GM19452 (cell line): ENCODE results near the gene PRKD1.

Source experiments
- ATAC-seq: cut with Tn5 transposase; IDR thresholded peaks from one replicate; pipeline ENCODE4 v1.9.1; 2021; ENCODE audit not compliant: unreplicated experiment

PRKD1 gene

GRCh38 chr14:29630566-29631160 lies 297.0 kb downstream of the PRKD1 start:
- no peak for ATAC-seq

DNA sequence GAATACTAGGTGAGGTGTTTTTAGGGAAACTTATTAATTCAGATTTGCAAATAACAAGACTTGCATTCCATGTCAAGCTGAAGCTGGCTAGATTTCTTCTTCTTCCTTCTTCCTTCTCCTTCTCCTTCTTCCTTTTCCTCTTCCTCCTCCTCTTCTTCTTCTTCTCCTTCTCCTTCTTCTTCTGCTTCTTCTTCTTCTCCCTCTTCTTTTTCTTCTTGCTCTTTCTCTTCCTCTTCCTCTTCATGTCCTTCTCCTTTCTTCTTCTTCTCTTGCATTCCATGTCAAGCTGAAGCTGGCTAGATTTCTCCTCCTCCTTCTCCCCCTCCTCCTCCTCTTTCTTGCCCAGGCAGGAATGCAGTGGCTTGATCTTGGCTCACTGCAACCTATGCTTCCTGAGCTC lies 297.8 kb downstream of the PRKD1 start:
- no peak for ATAC-seq

GRCh38 chr14:29627137-29627536 lies 300.5 kb downstream of the PRKD1 start:
- no peak for ATAC-seq

GRCh38 chr14:29618323-29619067 lies 309.2 kb downstream of the PRKD1 start:
- ATAC-seq = no peak

DNA sequence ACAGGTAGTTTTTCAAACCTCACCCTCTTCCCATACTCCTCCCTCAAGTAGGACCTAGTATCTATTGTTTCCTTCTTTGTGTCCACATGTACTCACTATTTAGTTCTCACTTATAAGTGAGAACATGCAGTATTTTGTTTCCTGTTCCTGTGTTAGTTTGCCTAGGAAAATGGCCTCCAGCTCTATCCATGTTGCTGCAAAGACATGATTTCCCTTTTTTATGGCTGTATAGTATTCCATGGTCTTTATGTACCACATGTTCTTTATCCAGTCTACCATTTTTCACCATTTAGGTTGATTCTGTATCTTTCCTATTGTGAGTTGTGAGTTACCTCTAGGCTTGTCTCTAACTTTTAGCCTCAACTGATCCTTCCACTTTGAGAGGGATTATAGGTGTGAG lies 310.7 kb downstream of the PRKD1 start:
- no peak for ATAC-seq

DNA sequence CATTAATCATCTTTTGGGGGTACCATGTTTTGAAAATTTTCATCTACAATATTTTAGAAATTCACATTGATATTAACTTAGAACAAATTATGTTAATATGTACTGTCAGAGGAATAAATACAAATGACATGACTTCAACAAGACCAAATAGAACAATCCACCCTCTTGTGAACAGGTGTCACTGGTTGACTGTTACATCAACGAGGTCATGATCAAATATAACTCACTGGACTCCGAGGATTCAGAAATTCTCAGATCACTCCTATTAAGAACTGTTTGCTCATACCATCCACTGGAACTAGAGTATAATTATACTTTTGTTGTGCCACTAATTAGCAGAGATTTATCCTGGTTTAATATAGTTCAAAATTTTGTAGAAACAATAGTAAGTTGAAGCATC lies 318.8 kb downstream of the PRKD1 start:
- no peak for ATAC-seq

DNA sequence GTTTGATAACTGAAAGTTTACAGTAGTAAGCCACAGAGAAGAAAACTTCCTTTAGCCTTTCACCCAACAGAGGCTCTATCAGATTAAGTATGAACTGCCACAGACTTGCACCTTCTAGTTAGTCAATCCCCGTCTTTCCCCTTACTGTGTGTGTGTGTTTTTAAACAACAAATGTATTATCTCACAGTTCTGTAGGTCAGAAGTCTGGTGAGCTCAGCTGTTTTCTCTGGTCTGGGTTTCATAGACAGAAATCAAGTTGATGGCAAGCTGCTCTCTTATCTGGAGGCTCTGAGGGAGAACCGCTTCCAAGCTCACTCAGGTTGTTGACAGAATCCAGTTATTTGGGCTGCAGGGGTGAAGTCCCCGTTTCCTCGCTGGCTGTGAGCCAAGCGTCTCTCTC lies 320.5 kb downstream of the PRKD1 start:
- ATAC-seq = no peak

- no peak for ATAC-seq
These were observed 324.0 kb downstream of the PRKD1 start for GRCh38 chr14:29603696-29604095.

DNA sequence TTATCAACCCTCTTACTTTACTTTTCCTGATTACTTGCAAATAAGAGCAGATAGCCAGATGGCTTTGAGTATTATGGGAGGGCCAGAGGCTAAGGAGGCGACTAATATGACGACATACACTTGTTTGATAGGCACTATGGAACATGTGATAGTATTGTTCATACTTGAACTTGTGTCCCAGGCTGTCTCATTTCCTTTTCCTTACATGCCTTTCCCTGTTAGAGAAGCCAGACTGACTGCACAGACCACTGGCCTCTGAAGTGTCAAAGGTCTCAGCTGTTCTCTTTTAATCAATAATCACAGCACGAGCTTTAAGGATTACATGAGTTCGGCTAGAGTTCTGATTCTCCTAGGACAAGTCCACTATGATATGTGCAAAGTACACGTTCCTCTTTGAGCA lies 326.0 kb downstream of the PRKD1 start:
- no peak for ATAC-seq

DNA sequence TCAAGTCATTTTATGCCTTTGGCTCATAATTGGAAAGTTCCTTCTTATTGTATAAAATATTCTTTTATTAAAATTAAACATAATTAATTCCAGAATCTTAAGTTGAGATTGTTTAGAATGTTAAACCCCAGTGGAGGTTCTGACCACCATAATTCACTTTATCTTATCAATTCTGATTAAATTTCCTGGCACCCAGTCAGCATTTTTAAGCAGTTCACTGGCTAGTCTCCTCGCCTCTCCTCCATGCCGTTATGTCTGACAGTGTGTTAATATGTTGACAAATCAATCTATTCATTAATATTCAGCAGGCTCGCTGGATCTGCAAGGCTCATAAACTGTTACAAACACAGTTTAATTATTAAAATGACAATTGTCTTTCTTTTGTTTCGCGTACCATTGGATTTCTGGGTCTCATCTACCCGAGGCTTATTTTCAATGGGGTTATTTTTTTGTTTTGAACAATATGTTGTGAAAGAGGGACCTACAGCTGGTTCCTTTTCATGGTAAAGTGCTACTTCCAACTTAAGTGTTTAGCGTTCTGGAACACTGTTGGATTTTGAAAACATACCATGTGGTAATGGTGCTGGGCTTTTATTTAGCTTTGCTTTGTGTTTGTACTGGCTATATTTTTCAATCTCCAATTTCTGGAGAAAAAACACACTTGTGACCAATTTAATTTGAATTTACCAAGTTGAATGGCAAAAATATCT lies 339.7 kb downstream of the PRKD1 start:
- ATAC-seq = no peak

DNA sequence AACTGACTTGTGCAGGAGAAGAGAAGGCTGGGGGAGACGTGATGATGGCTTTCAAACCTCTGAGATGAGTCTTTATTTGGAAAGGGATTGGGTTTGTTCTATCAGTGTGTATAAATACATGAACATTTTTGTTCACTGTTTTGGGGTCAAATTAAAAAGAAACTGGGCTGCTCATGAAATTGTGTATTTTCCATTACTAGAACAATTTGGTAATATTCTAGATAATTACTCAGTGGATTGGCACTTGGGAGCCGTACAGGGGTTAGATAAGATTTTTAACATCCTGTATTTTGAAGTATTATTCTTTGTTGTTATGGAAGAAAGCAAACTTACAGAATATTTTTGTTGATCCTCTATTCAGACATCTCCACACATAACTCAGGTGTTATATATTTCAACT lies 340.6 kb downstream of the PRKD1 start:
- ATAC-seq = no peak

DNA sequence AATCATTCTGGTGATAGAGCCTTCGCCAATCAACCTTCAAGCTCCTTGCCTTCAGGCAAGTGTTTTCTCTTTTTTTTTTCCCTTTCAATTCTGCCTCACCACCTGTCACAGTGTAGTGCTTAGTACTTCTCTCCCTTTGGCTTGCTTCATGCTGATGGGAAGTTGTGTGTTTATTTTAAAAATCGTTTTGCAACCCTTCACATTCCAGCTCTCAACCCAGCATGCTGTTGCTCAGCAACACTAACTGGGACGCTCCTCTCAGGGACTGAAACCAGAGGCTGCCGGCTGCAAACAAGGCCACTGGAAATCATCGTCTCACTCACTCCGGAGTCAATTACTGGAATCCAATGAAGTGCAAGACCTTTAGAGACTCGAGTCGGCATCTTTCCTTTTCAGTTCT lies 342.7 kb downstream of the PRKD1 start:
- no peak for ATAC-seq

DNA sequence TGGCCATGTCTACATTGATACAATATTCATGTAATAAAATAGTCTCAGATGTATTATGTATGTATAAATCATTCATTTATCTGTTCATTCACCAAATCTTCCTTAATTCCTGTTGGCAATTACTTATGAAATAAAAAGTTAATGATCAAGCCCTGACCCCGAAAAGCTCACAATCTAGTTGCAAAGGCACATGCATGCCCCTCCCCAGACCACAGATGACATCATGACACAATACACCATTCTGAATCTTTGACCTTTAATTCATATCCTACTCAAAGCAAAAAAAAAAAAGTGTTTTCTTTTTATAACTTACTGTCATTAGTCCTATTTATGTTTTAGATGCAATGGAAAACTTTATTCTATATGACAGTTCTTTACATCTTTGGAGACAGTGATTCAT lies 346.9 kb downstream of the PRKD1 start:
- ATAC-seq = no peak

- no peak for ATAC-seq
These were observed 347.8 kb downstream of the PRKD1 start for GRCh38 chr14:29579838-29580237.

- ATAC-seq = no peak
These were observed 350.7 kb downstream of the PRKD1 start for GRCh38 chr14:29576927-29577326.

GRCh38 chr14:29569194-29569593 lies 358.5 kb downstream of the PRKD1 start:
- no peak for ATAC-seq

DNA sequence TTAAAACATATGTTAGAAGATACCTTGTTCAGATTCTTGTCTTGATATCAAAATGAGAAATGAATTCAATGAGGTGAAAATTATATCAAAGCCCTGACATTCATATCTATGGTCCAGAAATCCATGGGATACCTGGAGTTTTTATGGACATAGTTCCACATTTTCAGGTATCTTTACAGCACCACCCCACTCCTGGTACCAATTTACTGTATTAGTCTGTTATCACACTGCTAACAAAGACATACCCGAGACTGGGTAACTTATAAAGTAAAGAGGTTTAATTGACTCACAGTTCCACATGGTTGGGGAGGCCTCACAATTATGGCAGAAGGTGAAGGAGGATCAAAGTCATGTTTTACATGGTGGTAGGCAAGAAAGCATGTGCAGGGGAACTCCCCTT lies 361.5 kb downstream of the PRKD1 start:
- no peak for ATAC-seq

GRCh38 chr14:29558516-29558915 lies 369.1 kb downstream of the PRKD1 start:
- no peak for ATAC-seq

- no peak for ATAC-seq
These were observed 373.3 kb downstream of the PRKD1 start for GRCh38 chr14:29554335-29554734.

DNA sequence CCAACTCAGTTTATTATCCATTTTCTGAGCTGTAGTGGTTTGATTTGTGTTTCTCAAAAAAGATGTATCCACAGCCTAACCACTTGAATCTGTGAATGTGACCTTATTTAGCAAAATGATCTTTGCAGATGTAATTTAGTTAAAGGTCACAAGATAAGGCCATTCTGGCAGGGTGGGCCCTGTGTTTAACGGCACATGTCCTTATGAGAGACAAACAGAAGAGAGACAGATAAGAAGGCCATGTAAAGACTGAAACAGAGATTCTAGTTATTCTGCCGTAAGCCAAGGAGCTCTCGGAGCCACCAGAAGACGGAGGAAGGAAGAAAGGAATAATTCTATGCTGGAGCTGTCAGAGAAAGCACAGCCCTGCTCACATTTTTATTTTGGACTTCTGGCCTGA lies 374.2 kb downstream of the PRKD1 start:
- ATAC-seq = no peak

GRCh38 chr14:29548948-29549370 lies 378.7 kb downstream of the PRKD1 start:
- ATAC-seq = peak; percentile 86

DNA sequence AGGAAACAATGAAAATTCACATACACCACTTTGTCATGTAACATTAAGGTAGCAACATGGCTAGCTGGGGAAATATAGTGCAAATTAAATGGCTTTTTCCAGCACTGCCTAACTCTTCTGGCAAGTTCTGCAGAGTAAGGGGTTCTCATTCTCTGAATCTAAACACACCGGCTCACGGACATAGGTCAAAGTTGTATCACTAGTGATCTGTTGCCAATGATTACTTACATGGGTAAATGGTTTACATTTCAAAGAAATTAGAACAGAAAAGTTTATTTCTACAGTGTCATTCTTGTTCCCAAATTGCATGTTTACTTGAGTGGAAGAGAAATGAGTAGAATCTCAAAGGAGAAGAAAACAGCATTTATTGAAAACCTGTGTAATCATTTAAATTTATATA lies 381.9 kb downstream of the PRKD1 start:
- ATAC-seq = no peak
